NB4 (cell line): ENCODE results near the gene POLRMT.

ENCODE experiments used
- DNase-seq: peaks from one replicate; pipeline ENCODE4 v3.0.0; 2010; ENCODE audit warnings: low read depth
- H3K4me3 ChIP-seq: one replicate; pipeline ENCODE4 v1.5.1; 2011; ENCODE audit warnings: mild to moderate bottlenecking, low read depth, low read length, moderate library complexity
- CTCF ChIP-seq: IDR thresholded peaks from one replicate; pipeline ENCODE4 v1.5.1; 2012; ENCODE audit warnings: low read depth, low read length
- MAX ChIP-seq: IDR thresholded peaks from 2 replicates; pipeline ENCODE4 v1.6.1; 2011; ENCODE audit warnings: low read depth, low read length
- MYC ChIP-seq: IDR thresholded peaks from 2 replicates; pipeline ENCODE4 v1.6.1; 2011; ENCODE audit warnings: low read depth, low read length
- POLR2A ChIP-seq: IDR thresholded peaks from 2 replicates; pipeline ENCODE4 v1.6.1; 2011; ENCODE audit warnings: mild to moderate bottlenecking; ENCODE audit not compliant: insufficient read length; ENCODE audit errors: extremely low read depth

Gene POLRMT

DNA sequence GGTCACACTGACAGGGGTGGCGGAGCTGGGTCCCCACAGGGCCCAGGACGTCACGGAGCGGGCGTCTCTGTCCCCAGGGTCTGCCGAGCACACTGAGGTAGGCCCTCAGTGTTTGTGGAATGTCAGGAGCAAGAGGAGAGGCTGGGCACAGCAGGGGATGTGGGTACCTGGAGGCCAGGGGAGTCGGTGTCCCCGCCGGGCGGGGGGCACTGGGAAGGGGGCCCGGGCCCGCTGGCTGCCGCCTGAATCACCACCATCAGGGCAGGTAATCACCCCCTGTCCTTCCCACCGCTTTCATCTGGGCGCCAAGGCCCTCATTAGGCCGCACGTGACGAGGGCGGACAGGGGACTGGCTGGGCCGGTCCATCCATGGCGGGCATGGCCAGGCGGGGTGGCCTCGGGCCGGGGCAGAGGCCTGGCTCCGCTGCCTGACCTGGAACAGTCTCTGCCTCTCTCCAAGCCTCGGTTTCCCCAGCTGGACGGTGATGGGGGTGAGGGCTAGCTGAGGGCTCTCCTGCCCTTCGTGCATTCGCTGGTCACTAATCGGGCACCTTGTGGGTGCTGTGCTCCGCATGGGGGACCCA, 7.4 kb upstream of the POLRMT start:
- TF ChIP-seq POLR2A (no peak), MAX (no peak), CTCF (no peak), MYC (no peak)
- no peak overlapping the region for H3K4me3 ChIP-seq
- no peak for DNase-seq

GRCh38 chr19:640161-640558, 6.8 kb upstream of the POLRMT start:
- DNase-seq, result no peak
- H3K4me3 ChIP-seq, result no peak overlapping the region
- TF ChIP-seq POLR2A (no peak), MAX (no peak), MYC (no peak), CTCF (no peak)

DNA sequence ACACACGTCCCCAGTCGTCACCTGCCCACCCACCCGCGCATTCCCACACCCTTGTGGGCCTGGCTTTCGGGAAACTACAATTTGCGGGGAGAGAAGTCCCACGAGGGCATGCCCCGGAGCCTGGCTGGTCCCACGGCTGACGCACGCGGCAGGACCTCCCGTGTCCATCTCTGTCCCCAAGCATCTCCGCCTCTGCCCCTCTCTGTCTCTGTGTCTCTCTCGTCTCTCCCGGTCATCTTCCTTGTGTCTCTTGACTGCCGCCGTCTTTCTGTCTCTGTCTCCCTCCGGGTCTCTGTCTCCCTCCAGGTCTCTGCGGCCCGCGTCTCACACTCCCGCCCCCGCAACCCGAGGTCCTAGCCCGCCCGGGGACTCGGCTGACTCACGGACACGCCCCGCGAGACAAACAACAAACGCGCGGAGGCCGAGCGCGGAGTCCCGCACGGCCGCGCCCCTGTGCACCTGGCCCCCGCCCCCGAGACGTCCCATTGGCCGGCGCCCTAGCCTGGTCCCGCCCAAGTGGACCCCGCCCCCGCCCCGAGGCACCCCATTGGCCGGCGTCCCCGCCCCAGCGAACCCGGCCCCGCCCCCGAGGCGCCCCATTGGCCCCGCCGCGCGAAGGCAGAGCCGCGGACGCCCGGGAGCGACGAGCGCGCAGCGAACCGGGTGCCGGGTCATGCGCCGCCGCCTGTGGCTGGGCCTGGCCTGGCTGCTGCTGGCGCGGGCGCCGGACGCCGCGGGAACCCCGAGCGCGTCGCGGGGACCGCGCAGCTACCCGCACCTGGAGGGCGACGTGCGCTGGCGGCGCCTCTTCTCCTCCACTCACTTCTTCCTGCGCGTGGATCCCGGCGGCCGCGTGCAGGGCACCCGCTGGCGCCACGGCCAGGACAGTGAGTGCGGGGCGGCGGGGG, 6.2 kb upstream of the POLRMT start, which contains the start of gene FGF22:
TSS of gene FGF22 (plus strand) at position 627 of the 908 bp plus-strand sequence. CDS start at position 674, 47 bp downstream.
- H3K4me3 ChIP-seq, result no peak within 1 kb of the TSS
- no peak for TF ChIP-seq CTCF
- TF ChIP-seq POLR2A, result no peak
- no peak for TF ChIP-seq MAX
- TF ChIP-seq MYC, result no peak
- peak; percentile 80 for DNase-seq

DNA sequence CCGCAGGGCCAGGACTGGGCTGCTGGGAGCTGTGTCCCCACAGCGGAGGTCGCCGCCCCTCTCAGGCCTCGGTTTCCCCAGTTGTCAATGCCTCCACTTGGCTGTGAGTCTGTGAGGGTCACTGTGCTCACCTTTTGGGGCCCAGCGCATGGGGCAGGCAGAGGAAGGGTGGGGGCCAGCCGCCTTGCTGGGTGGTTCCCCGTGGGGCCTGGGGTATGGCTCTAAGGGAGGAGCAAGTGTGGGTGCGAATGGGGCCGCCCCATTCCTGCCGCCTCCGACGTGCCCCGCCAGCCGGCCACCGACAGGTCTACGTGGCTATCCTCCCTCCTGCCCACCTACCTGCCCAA, 5.5 kb upstream of the POLRMT start:
- DNase-seq, result no peak
- no peak overlapping the region for H3K4me3 ChIP-seq
- TF ChIP-seq MAX (no peak), MYC (no peak), POLR2A (no peak), CTCF (no peak)

DNA sequence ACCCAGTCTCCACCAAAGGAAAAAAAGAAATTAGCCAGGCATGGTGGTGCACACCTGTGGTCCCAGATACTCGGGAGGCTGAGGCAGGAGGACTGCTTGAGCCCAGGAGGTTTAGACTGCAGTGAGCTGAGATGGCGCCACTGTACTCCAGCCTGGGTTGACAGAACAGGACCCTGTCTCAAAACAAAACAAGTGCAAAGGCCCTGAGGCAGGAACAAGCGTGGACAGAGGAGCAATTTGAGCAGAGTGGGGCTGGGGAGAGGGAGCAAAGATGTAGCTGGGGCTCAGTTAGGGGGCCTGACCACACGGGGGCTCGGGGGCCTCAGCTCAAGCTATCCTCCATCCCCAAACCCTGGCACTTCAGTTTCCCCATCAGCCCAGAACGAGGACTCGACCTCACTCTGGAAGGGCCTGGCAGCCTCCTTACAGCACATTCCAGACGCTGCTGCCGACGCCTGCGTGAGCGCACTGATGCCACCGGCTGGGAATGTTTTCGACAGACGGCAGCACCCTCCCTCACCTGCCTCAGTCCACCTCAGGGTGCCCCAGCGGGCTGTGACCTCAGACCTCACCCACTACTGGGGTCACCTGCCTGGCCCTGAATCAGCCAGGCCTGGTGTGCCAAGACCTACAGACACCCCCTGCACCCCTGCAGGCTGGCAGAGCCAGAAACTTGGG, 1.8 kb upstream of the POLRMT start:
- no peak overlapping the region for H3K4me3 ChIP-seq
- TF ChIP-seq MYC (no peak), MAX (no peak), POLR2A (no peak), CTCF (no peak)
- no peak for DNase-seq
